ENCODE data around the gene TEX19. TPM values are rescaled to one million over a fixed set of nuclear protein-coding genes. Genes with fewer than 3 reads are reported as not detected.

The TEX19 gene
- total RNA-seq, 1 donor from 2014 or later, result not detected

- Mint-ChIP-seq H3K27me3 (peaks cover 8% of the 10 kb centered on the region), H3K4me1 (peaks cover 7% of the 10 kb centered on the region), H3K27ac (no peak overlapping the region), H3K4me3 (no peak overlapping the region), H3K9me3 (no peaks in the 10 kb centered on the region), H3K36me3 (ENCODE audit: low read depth) (no peaks in the 10 kb centered on the region)
- no peak for TF ChIP-seq CTCF (IDR thresholded peaks at IDR 0.05)
- DNase-seq (no peak), ATAC-seq (ENCODE audit: low read depth) (no peak)
- ChIA-PET CTCF (no interaction called here), POLR2A (no interaction called here)
- intact Hi-C loops (cut with micrococcal nuclease), result no loop called here
Measured at GRCh38 chr17:82361885-82362633, 3.0 kb downstream of the TEX19 start.

GRCh38 chr17:82365606-82366295 is 6.7 kb downstream of the TEX19 start:
- POLR2A ChIA-PET, result interaction anchor here (0.5 kb wide), 1 partner anchor 13 kb away, joined by 3 read pairs; no protein-coding TSS in a partner anchor
- CTCF ChIA-PET, result interaction anchor here (1.1 kb wide), 1 partner anchor 10 kb away, joined by 6 read pairs; no protein-coding TSS in a partner anchor
- Mint-ChIP-seq H3K27me3 (peaks cover 19% of the 10 kb centered on the region), H3K4me3 (no peak overlapping the region), H3K4me1 (peaks cover 6% of the 10 kb centered on the region), H3K36me3 (ENCODE audit: low read depth) (no peaks in the 10 kb centered on the region), H3K27ac (no peak overlapping the region), H3K9me3 (no peaks in the 10 kb centered on the region)
- intact Hi-C loops (cut with micrococcal nuclease), result no loop called here
- no peak for ATAC-seq (ENCODE audit: low read depth)
- no peak for TF ChIP-seq CTCF (IDR thresholded peaks at IDR 0.05)
- no peak for DNase-seq

- intact Hi-C loops (cut with micrococcal nuclease), result no loop called here
- ChIA-PET CTCF (interaction anchor here (1.1 kb wide), 1 partner anchor 11 kb away, joined by 6 read pairs; no protein-coding TSS in a partner anchor), POLR2A (no interaction called here)
- DNase-seq (no peak), ATAC-seq (ENCODE audit: low read depth) (no peak)
- H3K36me3 Mint-ChIP-seq (ENCODE audit: low read depth), result no peaks in the 10 kb centered on the region
- no peaks in the 10 kb centered on the region for H3K9me3 Mint-ChIP-seq
- H3K27ac Mint-ChIP-seq, result no peak overlapping the region
- no peak for TF ChIP-seq CTCF (IDR thresholded peaks at IDR 0.05)
- H3K4me3 Mint-ChIP-seq, result no peak overlapping the region
- peaks cover 11% of the 10 kb centered on the region for H3K4me1 Mint-ChIP-seq
- H3K27me3 Mint-ChIP-seq, result peaks cover 21% of the 10 kb centered on the region
Measured at GRCh38 chr17:82366749-82367148, 7.7 kb downstream of the TEX19 start.

GRCh38 chr17:82367724-82368524 is 8.9 kb downstream of the TEX19 start:
- CTCF ChIA-PET, result no interaction called here
- peaks cover 23% of the 10 kb centered on the region for H3K27me3 Mint-ChIP-seq
- H3K4me3 Mint-ChIP-seq, result no peak overlapping the region
- intact Hi-C loops (cut with micrococcal nuclease), result no loop called here
- peaks cover 18% of the 10 kb centered on the region for H3K4me1 Mint-ChIP-seq
- no peak overlapping the region for H3K27ac Mint-ChIP-seq
- no peaks in the 10 kb centered on the region for H3K36me3 Mint-ChIP-seq (ENCODE audit: low read depth)
- DNase-seq (no peak), ATAC-seq (ENCODE audit: low read depth) (no peak)
- POLR2A ChIA-PET, result interaction anchor here (0.6 kb wide), 1 partner anchor 26 kb away, joined by 3 read pairs; no protein-coding TSS in a partner anchor
- H3K9me3 Mint-ChIP-seq, result no peaks in the 10 kb centered on the region
- TF ChIP-seq CTCF (IDR thresholded peaks at IDR 0.05), result no peak

GRCh38 chr17:82369211-82369610 is 10.2 kb downstream of the TEX19 start:
- Mint-ChIP-seq H3K4me3 (no peak overlapping the region), H3K27ac (no peak overlapping the region), H3K4me1 (peaks cover 24% of the 10 kb centered on the region), H3K36me3 (ENCODE audit: low read depth) (no peaks in the 10 kb centered on the region), H3K27me3 (peaks cover 30% of the 10 kb centered on the region), H3K9me3 (no peaks in the 10 kb centered on the region)
- ATAC-seq (ENCODE audit: low read depth), result no peak
- ChIA-PET POLR2A (no interaction called here), CTCF (no interaction called here)
- no peak for TF ChIP-seq CTCF (IDR thresholded peaks at IDR 0.05)
- no peak for DNase-seq
- intact Hi-C loops (cut with micrococcal nuclease), result no loop called here
